GM20000 (cell line): ENCODE data around the gene RHOBTB1.

Source experiments
- DNase-seq: peaks from one replicate; pipeline ENCODE4 v3.0.0; 2012; ENCODE audit warnings: low spot score
- CTCF ChIP-seq: IDR thresholded peaks from 2 replicates; pipeline ENCODE4 v1.5.1; 2012; ENCODE audit warnings: mild to moderate bottlenecking, control low read depth; ENCODE audit errors: extremely low read depth, missing control alignments

The RHOBTB1 gene

GRCh38 chr10:60920479-60920878 lies 23.5 kb downstream of the RHOBTB1 start:
- DNase-seq = no peak
- TF ChIP-seq CTCF = no peak

- DNase-seq = no peak
- TF ChIP-seq CTCF = no peak
These were observed 24.4 kb downstream of the RHOBTB1 start for GRCh38 chr10:60919551-60919950.

- no peak for TF ChIP-seq CTCF
- DNase-seq = no peak
These were observed 26.4 kb downstream of the RHOBTB1 start for GRCh38 chr10:60917331-60918280.

GRCh38 chr10:60916025-60916424 lies 28.0 kb downstream of the RHOBTB1 start:
- no peak for DNase-seq

GRCh38 chr10:60914690-60915141 lies 29.3 kb downstream of the RHOBTB1 start:
- no peak for TF ChIP-seq CTCF
- DNase-seq = no peak

More at GRCh38 chr10:60916025-60916424, 28.0 kb downstream of the RHOBTB1 start:
- TF ChIP-seq CTCF = no peak

- TF ChIP-seq CTCF = no peak
These were observed 30.3 kb downstream of the RHOBTB1 start for GRCh38 chr10:60913657-60914056.

GRCh38 chr10:60913071-60913470 lies 30.9 kb downstream of the RHOBTB1 start:
- TF ChIP-seq CTCF = no peak
- DNase-seq = no peak

More at GRCh38 chr10:60913657-60914056, 30.3 kb downstream of the RHOBTB1 start:
- no peak for DNase-seq
